WTC11 (cell line): ENCODE results near the gene MAP1LC3A. TPM values are rescaled to one million over a fixed set of nuclear protein-coding genes. Genes with fewer than 3 reads are reported as not detected.

ENCODE experiments used
- ATAC-seq: fragments of 200-7000 bp; cut with Tn5 transposase; 2 replicates; pipeline ENCODE4 v1.10.0; 2021; ENCODE audit warnings: mild to moderate bottlenecking, moderate library complexity
- CTCF ChIA-PET: fragments of 300-600 bp; sonication (Branson Sonifier 250); formaldehyde crosslinking; loops from one replicate; lab custom pipeline; 2021; ENCODE audit warnings: antibody characterized with exemption; lab: Charles Lee
- POLR2A ChIA-PET: fragments of 350-600 bp; sonication (Branson Sonifier 250); formaldehyde crosslinking; loops from one replicate; lab custom pipeline; 2021; ENCODE audit warnings: antibody characterized with exemption; lab: Charles Lee
- DNase-seq: peaks from one replicate; pipeline ENCODE4 v3.0.0; 2021; ENCODE audit warnings: low spot score
- H3K27ac Mint-ChIP-seq: 2 replicates; pipeline ENCODE4 v1.8.0; 2021; ENCODE audit warnings: mixed read lengths
- H3K27me3 Mint-ChIP-seq: 2 replicates; pipeline ENCODE4 v1.8.0; 2021; ENCODE audit warnings: low read depth, mild to moderate bottlenecking, moderate library complexity, mixed read lengths
- H3K36me3 Mint-ChIP-seq: 2 replicates; pipeline ENCODE4 v1.8.0; 2021; ENCODE audit warnings: mixed read lengths
- H3K4me1 Mint-ChIP-seq: 2 replicates; pipeline ENCODE4 v1.8.0; 2022; ENCODE audit warnings: mixed read lengths
- H3K4me3 Mint-ChIP-seq: 2 replicates; pipeline ENCODE4 v1.8.0; 2021; ENCODE audit warnings: mild to moderate bottlenecking, moderate library complexity, mixed read lengths
- H3K9me3 Mint-ChIP-seq: 2 replicates; pipeline ENCODE4 v1.8.0; 2021; ENCODE audit warnings: mixed read lengths
- ETV6 ChIP-seq: sonication (generic); formaldehyde crosslinking; IDR thresholded peaks from 2 replicates; pipeline ENCODE4 v1.8.1; 2022; ENCODE audit warnings: mild to moderate bottlenecking, missing genetic modification reagents
- FOXP1 ChIP-seq: sonication (generic); formaldehyde crosslinking; IDR thresholded peaks from 2 replicates; pipeline ENCODE4 v1.8.0; 2022; ENCODE audit warnings: missing genetic modification reagents, mild to moderate bottlenecking, moderate library complexity, borderline replicate concordance
- GRHL2 ChIP-seq: fragments of 250-450 bp; sonication (Bioruptor Pico); IDR thresholded peaks from 2 replicates; pipeline ENCODE4 v1.8.0; 2022; ENCODE audit warnings: mild to moderate bottlenecking, moderate library complexity; ENCODE audit not compliant: insufficient replicate concordance, severe bottlenecking
- JAZF1 ChIP-seq: fragments of 250-450 bp; sonication (Bioruptor Pico); IDR thresholded peaks from 2 replicates; pipeline ENCODE4 v1.9.0; 2021; ENCODE audit warnings: moderate library complexity, mild to moderate bottlenecking, inconsistent platforms
- NFE2L1 ChIP-seq: sonication (generic); formaldehyde crosslinking; IDR thresholded peaks from 2 replicates; pipeline ENCODE4 v1.8.1; 2023; ENCODE audit warnings: missing genetic modification reagents
- OVOL2 ChIP-seq: fragments of 250-450 bp; sonication (Bioruptor Pico); IDR thresholded peaks from 2 replicates; pipeline ENCODE4 v1.9.0; 2021; ENCODE audit warnings: mild to moderate bottlenecking, borderline replicate concordance
- PRRX2 ChIP-seq: fragments of 250-450 bp; sonication (Bioruptor Pico); IDR thresholded peaks from 2 replicates; pipeline ENCODE4 v1.8.0; 2021; ENCODE audit warnings: mild to moderate bottlenecking
- RORB ChIP-seq: fragments of 250-450 bp; sonication (Bioruptor Pico); IDR thresholded peaks from 2 replicates; pipeline ENCODE4 v1.9.0; 2021; ENCODE audit warnings: mild to moderate bottlenecking
- TP53 ChIP-seq: sonication (generic); formaldehyde crosslinking; IDR thresholded peaks from 2 replicates; pipeline ENCODE4 v1.8.1; 2023; ENCODE audit warnings: mild to moderate bottlenecking, missing genetic modification reagents
- ZNF416 ChIP-seq: fragments of 250-450 bp; sonication (Bioruptor Pico); IDR thresholded peaks from 2 replicates; pipeline ENCODE4 v1.9.0; 2021; ENCODE audit warnings: mild to moderate bottlenecking, inconsistent platforms
- total RNA-seq: library from RNA; stranded (reverse); gene quantifications from 3 replicates; pipeline ENCODE4 v1.2.3, GENCODE V29; 2021
- TF ChIP-seq, protein P1 (sequence below): sonication (generic); formaldehyde crosslinking; IDR thresholded peaks from 2 replicates; pipeline ENCODE4 v1.8.1; 2022; ENCODE audit warnings: low read depth, mild to moderate bottlenecking, moderate library complexity, missing genetic modification reagents, borderline replicate concordance
- TF ChIP-seq, protein P2 (sequence below): sonication (generic); formaldehyde crosslinking; IDR thresholded peaks from 2 replicates; pipeline ENCODE4 v1.8.1; 2022; ENCODE audit warnings: mild to moderate bottlenecking, moderate library complexity, missing genetic modification reagents
- TF ChIP-seq, protein P3 (sequence below): fragments of 250-450 bp; sonication (Bioruptor Pico); IDR thresholded peaks from 2 replicates; pipeline ENCODE4 v1.9.0; 2021; ENCODE audit warnings: moderate library complexity, mild to moderate bottlenecking, inconsistent platforms, borderline replicate concordance
- TF ChIP-seq, protein P4 (sequence below): sonication (generic); formaldehyde crosslinking; IDR thresholded peaks from 2 replicates; pipeline ENCODE4 v1.8.1; 2022; ENCODE audit warnings: mild to moderate bottlenecking, missing genetic modification reagents, moderate library complexity, borderline replicate concordance
- TF ChIP-seq, protein P5 (sequence below): sonication (generic); formaldehyde crosslinking; IDR thresholded peaks from 2 replicates; pipeline ENCODE4 v1.8.1; 2023; ENCODE audit warnings: mild to moderate bottlenecking, missing genetic modification reagents, moderate library complexity
- TF ChIP-seq, protein P6 (sequence below): fragments of 250-450 bp; sonication (Bioruptor Pico); IDR thresholded peaks from 2 replicates; pipeline ENCODE4 v2.1.2; 2022; ENCODE audit warnings: mild to moderate bottlenecking, moderate library complexity
- TF ChIP-seq, protein P7 (sequence below): fragments of 250-450 bp; sonication (Bioruptor Pico); conservative IDR thresholded peaks from 2 replicates; pipeline ENCODE4 v1.9.0; 2021; ENCODE audit warnings: mild to moderate bottlenecking
- TF ChIP-seq, protein P8 (sequence below): sonication (generic); formaldehyde crosslinking; IDR thresholded peaks from 2 replicates; pipeline ENCODE4 v1.8.1; 2023; ENCODE audit warnings: mild to moderate bottlenecking, missing genetic modification reagents
- TF ChIP-seq, protein P9 (sequence below): sonication (generic); formaldehyde crosslinking; IDR thresholded peaks from 2 replicates; pipeline ENCODE4 v1.8.0; 2022; ENCODE audit warnings: mild to moderate bottlenecking, missing genetic modification reagents

The MAP1LC3A gene
- total RNA-seq, 1 experiment from 2014 or later: 7.5 TPM

DNA sequence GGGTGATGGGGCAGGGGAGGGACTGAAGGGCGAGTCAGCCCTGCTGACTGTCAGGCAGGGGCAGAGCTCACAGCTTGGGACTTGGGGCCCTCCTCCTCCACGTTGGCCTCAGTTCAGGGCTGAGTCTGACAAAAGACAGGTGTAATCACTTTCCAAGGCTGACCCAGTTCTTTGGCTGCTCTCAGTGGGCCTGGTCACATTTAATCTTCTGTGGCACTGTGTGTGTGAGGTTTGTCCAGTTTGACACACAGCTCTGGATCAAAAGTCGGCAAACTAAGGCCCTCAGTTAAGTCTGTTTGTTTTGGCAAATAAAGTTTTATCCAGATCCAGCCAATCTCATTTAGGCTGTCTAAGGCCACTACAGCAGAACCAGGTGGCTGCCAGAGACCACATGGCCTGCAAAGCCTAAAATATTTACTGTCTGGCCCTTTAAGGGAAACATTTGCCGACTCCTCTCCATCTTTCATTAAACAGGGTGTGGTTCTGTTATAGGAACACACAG, 5.1 kb upstream of the MAP1LC3A start:
- no peak overlapping the region for H3K4me3 Mint-ChIP-seq
- no peaks in the 10 kb centered on the region for H3K36me3 Mint-ChIP-seq
- ChIA-PET POLR2A (no interaction called here), CTCF (interaction anchor here (1.0 to 1.6 kb wide), 4 partner anchors 9 to 216 kb away, joined by 3 to 5 read pairs (median 3); no protein-coding TSS in a partner anchor)
- H3K27ac Mint-ChIP-seq: no peak overlapping the region
- no peaks in the 10 kb centered on the region for H3K9me3 Mint-ChIP-seq
- DNase-seq (no peak), ATAC-seq (no peak)
- TF ChIP-seq RORB (CRISPR knock-in tag) (no peak), PRRX2 (CRISPR knock-in tag) (no peak), OVOL2 (CRISPR knock-in tag) (no peak), FOXP1 (CRISPR knock-in tag) (no peak), ETV6 (CRISPR knock-in tag) (no peak), NFE2L1 (CRISPR knock-in tag) (no peak)
- TF ChIP-seq, protein P1, sequence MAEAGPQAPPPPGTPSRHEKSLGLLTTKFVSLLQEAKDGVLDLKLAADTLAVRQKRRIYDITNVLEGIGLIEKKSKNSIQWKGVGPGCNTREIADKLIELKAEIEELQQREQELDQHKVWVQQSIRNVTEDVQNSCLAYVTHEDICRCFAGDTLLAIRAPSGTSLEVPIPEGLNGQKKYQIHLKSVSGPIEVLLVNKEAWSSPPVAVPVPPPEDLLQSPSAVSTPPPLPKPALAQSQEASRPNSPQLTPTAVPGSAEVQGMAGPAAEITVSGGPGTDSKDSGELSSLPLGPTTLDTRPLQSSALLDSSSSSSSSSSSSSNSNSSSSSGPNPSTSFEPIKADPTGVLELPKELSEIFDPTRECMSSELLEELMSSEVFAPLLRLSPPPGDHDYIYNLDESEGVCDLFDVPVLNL (CRISPR knock-in tag): no peak
- TF ChIP-seq, protein P2, sequence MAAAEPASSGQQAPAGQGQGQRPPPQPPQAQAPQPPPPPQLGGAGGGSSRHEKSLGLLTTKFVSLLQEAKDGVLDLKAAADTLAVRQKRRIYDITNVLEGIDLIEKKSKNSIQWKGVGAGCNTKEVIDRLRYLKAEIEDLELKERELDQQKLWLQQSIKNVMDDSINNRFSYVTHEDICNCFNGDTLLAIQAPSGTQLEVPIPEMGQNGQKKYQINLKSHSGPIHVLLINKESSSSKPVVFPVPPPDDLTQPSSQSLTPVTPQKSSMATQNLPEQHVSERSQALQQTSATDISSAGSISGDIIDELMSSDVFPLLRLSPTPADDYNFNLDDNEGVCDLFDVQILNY (CRISPR knock-in tag): no peak
- TF ChIP-seq, protein P3, sequence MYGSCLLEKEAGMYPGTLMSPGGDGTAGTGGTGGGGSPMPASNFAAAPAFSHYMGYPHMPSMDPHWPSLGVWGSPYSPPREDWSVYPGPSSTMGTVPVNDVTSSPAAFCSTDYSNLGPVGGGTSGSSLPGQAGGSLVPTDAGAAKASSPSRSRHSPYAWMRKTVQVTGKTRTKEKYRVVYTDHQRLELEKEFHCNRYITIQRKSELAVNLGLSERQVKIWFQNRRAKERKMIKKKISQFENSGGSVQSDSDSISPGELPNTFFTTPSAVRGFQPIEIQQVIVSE (CRISPR knock-in tag): no peak
- TF ChIP-seq, protein P4, sequence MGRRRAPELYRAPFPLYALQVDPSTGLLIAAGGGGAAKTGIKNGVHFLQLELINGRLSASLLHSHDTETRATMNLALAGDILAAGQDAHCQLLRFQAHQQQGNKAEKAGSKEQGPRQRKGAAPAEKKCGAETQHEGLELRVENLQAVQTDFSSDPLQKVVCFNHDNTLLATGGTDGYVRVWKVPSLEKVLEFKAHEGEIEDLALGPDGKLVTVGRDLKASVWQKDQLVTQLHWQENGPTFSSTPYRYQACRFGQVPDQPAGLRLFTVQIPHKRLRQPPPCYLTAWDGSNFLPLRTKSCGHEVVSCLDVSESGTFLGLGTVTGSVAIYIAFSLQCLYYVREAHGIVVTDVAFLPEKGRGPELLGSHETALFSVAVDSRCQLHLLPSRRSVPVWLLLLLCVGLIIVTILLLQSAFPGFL (CRISPR knock-in tag): no peak
- TF ChIP-seq, protein P5, sequence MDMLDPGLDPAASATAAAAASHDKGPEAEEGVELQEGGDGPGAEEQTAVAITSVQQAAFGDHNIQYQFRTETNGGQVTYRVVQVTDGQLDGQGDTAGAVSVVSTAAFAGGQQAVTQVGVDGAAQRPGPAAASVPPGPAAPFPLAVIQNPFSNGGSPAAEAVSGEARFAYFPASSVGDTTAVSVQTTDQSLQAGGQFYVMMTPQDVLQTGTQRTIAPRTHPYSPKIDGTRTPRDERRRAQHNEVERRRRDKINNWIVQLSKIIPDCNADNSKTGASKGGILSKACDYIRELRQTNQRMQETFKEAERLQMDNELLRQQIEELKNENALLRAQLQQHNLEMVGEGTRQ (CRISPR knock-in tag): no peak
- TF ChIP-seq, protein P6, sequence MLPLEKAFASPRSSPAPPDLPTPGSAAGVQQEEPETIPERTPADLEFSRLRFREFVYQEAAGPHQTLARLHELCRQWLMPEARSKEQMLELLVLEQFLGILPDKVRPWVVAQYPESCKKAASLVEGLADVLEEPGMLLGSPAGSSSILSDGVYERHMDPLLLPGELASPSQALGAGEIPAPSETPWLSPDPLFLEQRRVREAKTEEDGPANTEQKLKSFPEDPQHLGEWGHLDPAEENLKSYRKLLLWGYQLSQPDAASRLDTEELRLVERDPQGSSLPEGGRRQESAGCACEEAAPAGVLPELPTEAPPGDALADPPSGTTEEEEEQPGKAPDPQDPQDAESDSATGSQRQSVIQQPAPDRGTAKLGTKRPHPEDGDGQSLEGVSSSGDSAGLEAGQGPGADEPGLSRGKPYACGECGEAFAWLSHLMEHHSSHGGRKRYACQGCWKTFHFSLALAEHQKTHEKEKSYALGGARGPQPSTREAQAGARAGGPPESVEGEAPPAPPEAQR (CRISPR knock-in tag): no peak
- peaks cover 13% of the 10 kb centered on the region for H3K4me1 Mint-ChIP-seq
- peaks cover 7% of the 10 kb centered on the region for H3K27me3 Mint-ChIP-seq

DNA sequence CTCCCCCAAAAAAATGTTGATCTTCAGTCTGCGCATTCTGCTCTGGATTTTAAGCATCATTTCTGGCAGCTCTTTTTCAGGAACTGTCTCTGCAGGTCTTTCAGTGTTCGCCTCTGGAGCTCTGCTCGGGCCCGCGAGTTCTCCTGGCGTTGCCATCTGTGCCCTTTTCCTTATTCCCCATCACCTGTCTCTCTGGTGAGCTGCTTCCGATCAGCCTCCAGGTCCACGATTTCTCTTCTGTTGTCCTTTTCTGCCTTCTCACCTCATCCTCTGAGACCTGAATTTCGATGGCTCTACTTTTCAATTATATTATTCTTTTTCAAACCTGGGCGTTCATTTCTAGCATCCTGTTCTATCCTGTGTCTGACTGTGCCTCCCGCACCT, 590 bp upstream of the MAP1LC3A start:
- Mint-ChIP-seq H3K4me3 (peak overlapping the region; percentile 75), H3K4me1 (peaks cover 4% of the 10 kb centered on the region), H3K9me3 (no peaks in the 10 kb centered on the region), H3K27me3 (peaks cover 7% of the 10 kb centered on the region), H3K36me3 (no peaks in the 10 kb centered on the region), H3K27ac (peak overlapping the region; percentile 44)
- ATAC-seq: no peak
- CTCF ChIA-PET: interaction anchor here (1.0 to 2.9 kb wide), 14 partner anchors 8 to 386 kb away, joined by 3 to 12 read pairs (median 7); partner anchors contain the start of genes PIGU and TP53INP2
- no peak for DNase-seq
- POLR2A ChIA-PET: interaction anchor here (0.6 to 1.6 kb wide), 3 partner anchors 8 to 290 kb away, joined by 3 to 6 read pairs (median 4); no protein-coding TSS in a partner anchor
- TF ChIP-seq, protein P7, sequence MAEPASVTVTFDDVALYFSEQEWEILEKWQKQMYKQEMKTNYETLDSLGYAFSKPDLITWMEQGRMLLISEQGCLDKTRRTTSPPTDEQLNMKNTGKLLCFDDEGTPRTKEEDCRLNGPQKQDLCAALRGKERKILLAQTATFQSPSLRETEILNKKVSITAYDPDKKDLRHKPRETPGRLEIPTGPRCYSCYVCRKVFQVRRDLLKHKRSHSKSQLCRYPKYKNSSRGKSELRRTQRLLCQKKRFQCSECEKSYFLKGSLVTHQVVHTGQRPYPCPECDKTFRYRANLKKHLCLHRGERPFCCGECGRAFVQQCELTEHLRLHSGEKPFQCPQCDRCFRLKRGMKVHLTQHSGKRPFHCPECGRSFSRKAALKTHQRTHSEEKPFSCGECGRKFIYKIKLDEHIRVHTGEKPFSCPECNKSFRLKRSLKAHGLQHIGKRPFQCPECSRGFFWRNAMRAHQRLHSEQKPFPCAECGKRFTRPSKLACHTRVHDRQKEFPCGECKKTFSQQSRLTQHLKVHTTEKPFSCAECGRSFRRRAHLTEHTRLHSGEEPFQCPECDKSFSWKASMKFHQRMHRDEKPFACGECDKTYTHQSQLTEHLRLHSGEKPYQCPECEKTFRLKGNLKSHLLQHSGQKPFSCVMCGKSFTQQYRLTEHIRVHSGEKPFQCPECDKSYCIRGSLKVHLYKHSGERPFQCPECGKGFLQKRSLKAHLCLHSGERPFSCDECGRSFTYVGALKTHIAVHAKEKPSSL: no peak
- TF ChIP-seq ZNF416 (CRISPR knock-in tag): no peak
- TF ChIP-seq, protein P8, sequence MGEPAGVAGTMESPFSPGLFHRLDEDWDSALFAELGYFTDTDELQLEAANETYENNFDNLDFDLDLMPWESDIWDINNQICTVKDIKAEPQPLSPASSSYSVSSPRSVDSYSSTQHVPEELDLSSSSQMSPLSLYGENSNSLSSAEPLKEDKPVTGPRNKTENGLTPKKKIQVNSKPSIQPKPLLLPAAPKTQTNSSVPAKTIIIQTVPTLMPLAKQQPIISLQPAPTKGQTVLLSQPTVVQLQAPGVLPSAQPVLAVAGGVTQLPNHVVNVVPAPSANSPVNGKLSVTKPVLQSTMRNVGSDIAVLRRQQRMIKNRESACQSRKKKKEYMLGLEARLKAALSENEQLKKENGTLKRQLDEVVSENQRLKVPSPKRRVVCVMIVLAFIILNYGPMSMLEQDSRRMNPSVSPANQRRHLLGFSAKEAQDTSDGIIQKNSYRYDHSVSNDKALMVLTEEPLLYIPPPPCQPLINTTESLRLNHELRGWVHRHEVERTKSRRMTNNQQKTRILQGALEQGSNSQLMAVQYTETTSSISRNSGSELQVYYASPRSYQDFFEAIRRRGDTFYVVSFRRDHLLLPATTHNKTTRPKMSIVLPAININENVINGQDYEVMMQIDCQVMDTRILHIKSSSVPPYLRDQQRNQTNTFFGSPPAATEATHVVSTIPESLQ (CRISPR knock-in tag): no peak
- no peak for TF ChIP-seq GRHL2 (CRISPR knock-in tag)
- TF ChIP-seq, protein P9, sequence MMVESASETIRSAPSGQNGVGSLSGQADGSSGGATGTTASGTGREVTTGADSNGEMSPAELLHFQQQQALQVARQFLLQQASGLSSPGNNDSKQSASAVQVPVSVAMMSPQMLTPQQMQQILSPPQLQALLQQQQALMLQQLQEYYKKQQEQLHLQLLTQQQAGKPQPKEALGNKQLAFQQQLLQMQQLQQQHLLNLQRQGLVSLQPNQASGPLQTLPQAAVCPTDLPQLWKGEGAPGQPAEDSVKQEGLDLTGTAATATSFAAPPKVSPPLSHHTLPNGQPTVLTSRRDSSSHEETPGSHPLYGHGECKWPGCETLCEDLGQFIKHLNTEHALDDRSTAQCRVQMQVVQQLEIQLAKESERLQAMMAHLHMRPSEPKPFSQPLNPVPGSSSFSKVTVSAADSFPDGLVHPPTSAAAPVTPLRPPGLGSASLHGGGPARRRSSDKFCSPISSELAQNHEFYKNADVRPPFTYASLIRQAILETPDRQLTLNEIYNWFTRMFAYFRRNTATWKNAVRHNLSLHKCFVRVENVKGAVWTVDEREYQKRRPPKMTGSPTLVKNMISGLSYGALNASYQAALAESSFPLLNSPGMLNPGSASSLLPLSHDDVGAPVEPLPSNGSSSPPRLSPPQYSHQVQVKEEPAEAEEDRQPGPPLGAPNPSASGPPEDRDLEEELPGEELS (CRISPR knock-in tag): no peak
- no peak for TF ChIP-seq ETV6 (CRISPR knock-in tag)
- no peak for TF ChIP-seq JAZF1
- TF ChIP-seq TP53 (CRISPR knock-in tag): no peak
- TF ChIP-seq, protein P4 (CRISPR knock-in tag): no peak
